ENCODE measurements around the gene ADRA2B.

- TF ChIP-seq POLR2A (IDR thresholded peaks at IDR 0.05) (no peak), CTCF (IDR thresholded peaks at IDR 0.05) (no peak)
Observed at GRCh38 chr2:96150791-96151594, 34.6 kb upstream of the ADRA2B start.
